Renal cortical epithelial cell (primary cell): ENCODE results near the gene BCAP31. TPM values are rescaled to one million over a fixed set of nuclear protein-coding genes. Genes with fewer than 3 reads are reported as not detected.
"Not testable (repeated sequence)": the region's sequence is repeated elsewhere in the genome, so short reads cannot be mapped to it uniquely, and the experiment has no call there.

Experiments used
- DNase-seq: peaks from one replicate; pipeline ENCODE4 v3.0.0-alpha.2; 2011; ENCODE audit warnings: low read depth
- total RNA-seq: library from RNA; depleted of rRNA; stranded (reverse); fragments of >200 nt; gene quantifications from 2 replicates; pipeline ENCODE4 v1.2.3, GENCODE V29; 2014

Gene BCAP31
- total RNA-seq, 1 donor from 2014 or later: 233 TPM

DNA sequence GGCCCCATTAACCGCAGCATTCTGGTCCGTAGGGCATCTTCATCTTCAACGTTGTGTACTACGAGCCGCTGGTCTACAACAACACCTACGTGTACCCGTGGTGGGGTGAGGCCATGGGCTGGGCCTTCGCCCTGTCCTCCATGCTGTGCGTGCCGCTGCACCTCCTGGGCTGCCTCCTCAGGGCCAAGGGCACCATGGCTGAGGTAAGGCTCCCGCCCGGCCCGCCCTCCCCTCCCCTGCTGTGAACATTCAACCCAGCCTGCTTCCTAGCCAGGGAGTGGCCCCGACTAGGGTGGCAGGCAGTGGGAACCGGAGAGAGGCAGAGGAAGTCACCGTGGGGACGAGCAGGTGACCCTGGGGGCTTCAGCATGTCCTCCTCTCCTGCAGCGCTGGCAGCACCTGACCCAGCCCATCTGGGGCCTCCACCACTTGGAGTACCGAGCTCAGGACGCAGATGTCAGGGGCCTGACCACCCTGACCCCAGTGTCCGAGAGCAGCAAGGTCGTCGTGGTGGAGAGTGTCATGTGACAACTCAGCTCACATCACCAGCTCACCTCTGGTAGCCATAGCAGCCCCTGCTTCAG is 29.4 kb downstream of the BCAP31 start:
- no peak for DNase-seq

GRCh38 chrX:153694256-153694655 is 29.9 kb downstream of the BCAP31 start:
- not testable (repeated sequence) for DNase-seq

GRCh38 chrX:153693216-153694086 is 30.7 kb downstream of the BCAP31 start:
- no peak for DNase-seq

- DNase-seq: no peak
Measured at GRCh38 chrX:153692611-153693156, 31.5 kb downstream of the BCAP31 start.

DNA sequence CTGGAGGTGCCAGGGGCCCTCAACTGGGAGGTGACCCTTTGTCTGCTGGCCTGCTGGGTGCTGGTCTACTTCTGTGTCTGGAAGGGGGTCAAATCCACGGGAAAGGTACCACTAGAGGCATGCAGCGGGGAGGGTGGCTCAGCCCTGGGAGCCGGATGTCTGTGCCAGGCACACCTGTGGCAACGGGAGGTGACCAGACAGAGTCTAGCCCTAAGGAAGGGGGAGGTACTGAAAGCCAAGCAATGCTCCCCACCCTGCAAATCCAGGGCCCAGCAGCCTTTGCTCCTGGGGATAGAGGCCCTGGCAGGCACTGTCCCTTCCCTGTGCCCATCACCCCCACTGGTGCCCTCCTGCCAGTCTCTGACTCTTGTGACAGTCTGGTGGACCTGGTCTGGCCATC is 32.2 kb downstream of the BCAP31 start:
- DNase-seq: no peak

DNA sequence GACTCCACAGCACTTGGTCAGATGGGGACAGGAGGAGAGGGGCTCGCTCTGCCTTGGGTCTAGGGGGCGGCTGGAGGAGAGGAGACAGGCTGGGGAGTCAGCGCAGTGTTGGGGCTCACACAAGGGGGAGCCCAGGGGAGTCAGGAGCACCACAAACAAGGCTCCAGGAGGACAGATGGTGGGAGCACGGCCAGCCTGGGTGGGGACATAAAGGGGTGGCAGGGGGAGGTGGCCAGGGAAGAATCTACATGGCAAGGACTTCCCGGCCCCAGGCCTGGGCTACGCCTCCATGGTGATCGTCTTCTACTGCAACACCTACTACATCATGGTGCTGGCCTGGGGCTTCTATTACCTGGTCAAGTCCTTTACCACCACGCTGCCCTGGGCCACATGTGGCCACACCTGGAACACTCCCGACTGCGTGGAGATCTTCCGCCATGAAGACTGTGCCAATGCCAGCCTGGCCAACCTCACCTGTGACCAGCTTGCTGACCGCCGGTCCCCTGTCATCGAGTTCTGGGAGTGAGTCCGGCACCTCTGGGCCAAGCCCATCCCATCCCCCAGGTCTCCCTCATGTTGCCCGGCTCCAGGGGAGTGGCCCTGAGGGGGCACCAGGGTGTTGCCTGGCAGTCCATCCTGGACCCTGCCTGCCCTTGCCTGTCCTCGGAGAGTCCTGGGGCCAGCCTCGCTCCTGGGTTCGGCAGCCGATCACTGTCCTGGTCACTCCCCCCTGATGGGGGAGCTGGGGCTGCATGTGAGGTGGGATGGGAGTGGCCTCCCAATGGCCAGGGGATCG is 33.0 kb downstream of the BCAP31 start:
- DNase-seq: not testable (repeated sequence)

- no peak for DNase-seq
Measured at GRCh38 chrX:153690466-153690865, 33.7 kb downstream of the BCAP31 start.

GRCh38 chrX:153689654-153690465 is 34.3 kb downstream of the BCAP31 start:
- no peak for DNase-seq

GRCh38 chrX:153688911-153689590 is 35.1 kb downstream of the BCAP31 start:
- DNase-seq: no peak

DNA sequence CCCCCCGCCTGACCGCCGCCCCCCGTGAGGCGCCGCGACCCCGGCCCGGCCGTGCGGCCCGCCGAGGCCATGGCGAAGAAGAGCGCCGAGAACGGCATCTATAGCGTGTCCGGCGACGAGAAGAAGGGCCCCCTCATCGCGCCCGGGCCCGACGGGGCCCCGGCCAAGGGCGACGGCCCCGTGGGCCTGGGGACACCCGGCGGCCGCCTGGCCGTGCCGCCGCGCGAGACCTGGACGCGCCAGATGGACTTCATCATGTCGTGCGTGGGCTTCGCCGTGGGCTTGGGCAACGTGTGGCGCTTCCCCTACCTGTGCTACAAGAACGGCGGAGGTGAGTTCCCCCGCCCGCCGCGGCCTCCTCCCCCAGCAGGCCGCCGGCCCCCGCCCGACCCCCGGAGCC is 35.7 kb downstream of the BCAP31 start:
- DNase-seq: no peak

- no peak for DNase-seq
Measured at GRCh38 chrX:153688071-153688470, 36.1 kb downstream of the BCAP31 start.

GRCh38 chrX:153687121-153688039 is 36.8 kb downstream of the BCAP31 start, which contains the start of gene SLC6A8:
Gene SLC6A8 (plus strand): TSS chrX:153687926. CDS start chrX:153688575, 649 bp downstream.
- DNase-seq: no peak

- DNase-seq: no peak
Measured at GRCh38 chrX:153686711-153687110, 37.5 kb downstream of the BCAP31 start.

DNA sequence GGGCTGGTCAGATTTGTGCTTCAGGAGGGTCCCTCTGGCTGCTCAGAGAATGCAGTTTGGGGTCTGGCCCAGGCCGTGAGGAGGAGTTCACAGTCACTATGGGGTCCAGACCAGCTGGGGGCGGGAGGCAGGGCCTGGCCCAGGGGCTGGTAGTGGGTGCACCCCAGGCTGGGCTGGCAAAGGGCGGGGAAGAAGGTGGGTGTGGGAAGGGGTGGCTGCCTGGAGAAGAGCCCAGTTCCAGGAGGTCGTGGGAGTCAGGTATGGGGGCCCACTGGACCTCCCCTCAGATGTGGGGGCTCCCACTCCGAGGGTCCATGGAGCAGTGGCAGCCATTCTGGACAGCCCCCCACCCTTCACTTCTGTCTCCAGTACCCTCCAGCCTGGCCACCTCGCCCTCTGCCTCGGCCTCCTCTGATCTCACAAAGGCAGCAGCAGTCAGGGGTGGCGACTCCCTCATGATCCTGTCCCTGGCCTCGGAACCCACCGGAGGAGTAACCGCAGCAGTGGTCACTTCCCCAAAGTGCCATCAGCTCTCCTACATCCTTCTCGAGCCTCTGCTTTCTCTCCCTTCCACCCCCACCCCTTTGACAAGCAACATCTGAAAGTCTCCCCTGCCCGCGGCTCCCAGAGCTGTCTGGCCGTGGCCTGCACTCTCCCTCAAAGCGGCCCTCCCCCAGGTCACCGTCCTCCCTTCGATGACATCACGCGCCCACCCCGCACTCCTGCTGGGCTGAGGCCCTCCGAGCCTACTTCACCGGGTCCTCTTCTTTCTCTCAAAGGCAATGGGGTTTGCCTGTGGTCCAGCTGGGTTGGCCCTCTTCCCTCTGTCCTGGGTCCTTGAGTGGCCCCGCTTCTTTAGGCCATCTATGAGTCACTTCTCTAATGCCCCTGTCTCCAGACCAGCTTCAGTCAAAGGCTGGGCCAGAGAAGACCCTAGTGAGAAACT is 38.2 kb downstream of the BCAP31 start:
- no peak for DNase-seq

- DNase-seq: no peak
Measured at GRCh38 chrX:153685156-153685536, 39.0 kb downstream of the BCAP31 start.

- no peak for DNase-seq
Measured at GRCh38 chrX:153684467-153685155, 39.6 kb downstream of the BCAP31 start.

- DNase-seq: not testable (repeated sequence)
Measured at GRCh38 chrX:153683486-153683885, 40.7 kb downstream of the BCAP31 start.

DNA sequence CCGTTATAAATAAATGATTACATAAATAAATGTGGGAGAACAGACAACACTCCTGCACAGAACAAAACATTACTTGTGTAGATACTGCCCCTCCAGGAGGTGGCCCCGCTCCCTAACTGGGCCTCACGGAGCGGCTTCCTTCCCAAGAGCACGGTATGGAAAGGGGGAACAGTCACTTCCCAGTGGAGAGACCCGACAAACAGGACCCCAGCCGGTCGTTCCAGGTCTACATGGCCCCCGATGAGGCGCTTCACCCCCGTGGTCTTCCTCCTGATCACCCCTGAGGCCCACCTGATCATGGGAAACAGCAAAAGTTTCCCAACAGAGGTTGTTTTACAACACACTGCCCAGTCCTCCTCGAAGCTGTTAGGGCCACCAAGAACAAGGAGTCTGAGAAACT is 43.0 kb downstream of the BCAP31 start:
- DNase-seq: no peak
